Stimulated activated naive CD4-positive, alpha-beta T cell treated with Interleukin-2 at 50 U/mL for 16 hours (primary cell): ENCODE results near the gene GRIK5.
"Not testable (repeated sequence)": the region's sequence is repeated elsewhere in the genome, so short reads cannot be mapped to it uniquely, and the experiment has no call there.

Experiments used
- DNase-seq: peaks from one replicate; lab custom pipeline; 2025; lab: John Stamatoyannopoulos, UW

Gene GRIK5

DNA sequence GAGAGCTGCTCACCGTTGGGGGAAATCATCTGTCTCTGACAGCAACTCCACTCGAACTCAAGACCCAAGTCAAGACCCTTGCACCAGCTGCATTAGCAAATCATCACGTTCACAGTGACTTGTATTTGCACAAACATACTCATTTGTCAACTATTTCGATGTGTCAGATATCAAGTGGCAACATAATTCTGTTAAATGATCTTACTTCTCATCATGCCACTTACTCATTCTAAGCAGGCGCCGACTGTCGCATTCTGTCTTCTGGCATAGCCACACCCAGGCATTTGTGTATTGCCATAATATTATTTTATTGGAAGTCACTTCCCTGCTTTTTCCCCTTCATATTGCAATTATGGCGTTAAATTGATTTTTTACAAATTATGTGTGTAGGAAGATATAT lies 53.0 kb downstream of the GRIK5 start:
- DNase-seq, result no peak

DNA sequence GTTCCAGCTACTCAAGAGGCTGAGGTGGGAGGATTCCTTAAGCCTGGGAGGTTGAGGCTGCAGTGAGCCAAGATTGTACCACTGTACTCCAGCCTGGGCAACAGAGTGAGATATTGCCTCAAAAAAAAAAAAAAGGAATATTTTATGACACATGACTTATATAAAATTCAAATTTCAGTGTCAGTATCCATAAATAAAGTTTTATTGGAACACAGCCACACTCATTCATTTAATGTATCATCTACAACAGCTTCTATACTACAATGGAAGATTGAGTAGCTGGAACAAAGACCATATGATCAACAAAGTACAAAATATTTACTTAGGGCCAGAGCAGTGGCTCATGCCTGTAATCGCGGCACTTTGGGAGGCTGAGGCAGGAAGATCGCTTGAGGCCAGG lies 57.3 kb downstream of the GRIK5 start:
- DNase-seq, result not testable (repeated sequence)

DNA sequence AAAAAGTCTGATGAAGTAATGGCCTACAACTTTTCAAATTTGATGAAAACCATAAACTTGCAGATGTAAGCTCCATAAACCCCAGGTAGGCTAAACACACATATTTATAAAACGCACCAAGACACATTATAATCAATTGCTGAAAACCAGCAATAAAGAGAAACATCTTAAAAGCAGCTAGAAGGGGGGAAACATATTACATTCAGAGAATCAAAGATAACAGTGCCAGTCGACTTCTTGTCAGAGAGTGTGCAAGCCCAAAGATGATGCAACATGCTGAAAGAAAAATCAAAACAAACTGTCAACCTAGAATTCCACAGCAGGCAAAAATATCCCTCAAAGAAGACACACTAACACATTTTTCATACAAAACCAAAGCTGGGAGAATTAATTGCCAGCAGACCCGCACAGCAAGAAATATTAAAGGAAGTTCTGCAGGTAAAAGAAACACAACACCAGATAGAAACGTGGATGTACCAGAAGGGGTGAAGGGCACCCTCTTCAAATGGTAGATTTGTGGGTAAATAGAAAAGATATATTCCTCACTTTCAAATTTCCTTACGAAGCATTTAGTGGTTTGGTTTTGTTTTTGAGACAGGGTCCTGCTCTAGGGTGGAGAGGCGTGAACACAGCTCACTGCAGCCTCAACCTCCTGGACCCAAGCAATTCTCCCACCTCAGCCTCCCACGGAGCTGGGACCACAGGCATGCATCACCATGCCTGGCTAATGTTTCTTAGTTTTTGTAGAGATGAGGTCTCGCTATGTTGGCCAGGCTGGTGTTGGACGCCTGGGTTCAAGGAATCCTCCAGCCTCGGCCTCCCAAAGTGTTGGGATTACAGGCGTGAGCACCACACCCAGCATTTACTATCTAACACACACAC lies 59.5 kb downstream of the GRIK5 start:
- DNase-seq, result no peak

DNA sequence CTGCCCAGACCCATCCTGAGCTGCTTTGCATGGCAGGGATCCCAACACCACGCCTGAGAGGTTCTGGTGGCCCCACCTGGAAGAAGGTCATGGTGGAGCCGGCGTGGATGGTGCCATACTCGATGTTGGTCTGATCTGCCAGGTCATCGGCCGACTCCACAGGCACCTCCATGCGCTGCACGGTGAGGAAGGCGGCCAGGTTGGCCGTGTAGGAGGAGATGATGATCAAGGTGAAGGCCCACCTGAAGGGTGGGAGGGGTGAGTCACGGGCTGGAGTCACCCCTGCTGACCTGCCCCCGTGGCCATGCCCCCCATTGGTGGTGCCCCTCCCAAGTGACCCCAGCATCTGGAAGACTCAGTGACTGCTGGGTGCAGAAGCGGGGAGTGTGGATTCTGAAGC lies 63.4 kb downstream of the GRIK5 start:
- DNase-seq, result no peak

DNA sequence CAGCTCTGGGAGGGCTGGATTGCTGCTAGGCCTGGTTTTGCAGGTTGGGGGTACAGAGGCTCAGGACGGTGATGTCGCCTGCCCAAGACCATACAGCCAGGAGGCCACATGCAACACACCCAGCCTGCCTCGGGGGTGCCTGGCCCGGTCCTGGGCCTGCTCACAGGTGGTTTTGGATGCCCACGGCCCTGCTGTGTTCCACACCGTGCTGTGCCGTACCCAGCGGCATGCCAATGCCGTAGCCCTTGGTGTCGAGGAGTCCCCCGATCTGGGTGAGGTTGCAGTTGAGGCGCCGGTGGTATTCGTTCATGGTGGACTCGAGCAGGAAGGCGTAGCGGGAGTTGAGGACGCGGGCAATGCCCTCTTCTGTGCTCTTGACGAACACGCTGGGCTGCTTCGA lies 64.5 kb downstream of the GRIK5 start:
- no peak for DNase-seq

DNA sequence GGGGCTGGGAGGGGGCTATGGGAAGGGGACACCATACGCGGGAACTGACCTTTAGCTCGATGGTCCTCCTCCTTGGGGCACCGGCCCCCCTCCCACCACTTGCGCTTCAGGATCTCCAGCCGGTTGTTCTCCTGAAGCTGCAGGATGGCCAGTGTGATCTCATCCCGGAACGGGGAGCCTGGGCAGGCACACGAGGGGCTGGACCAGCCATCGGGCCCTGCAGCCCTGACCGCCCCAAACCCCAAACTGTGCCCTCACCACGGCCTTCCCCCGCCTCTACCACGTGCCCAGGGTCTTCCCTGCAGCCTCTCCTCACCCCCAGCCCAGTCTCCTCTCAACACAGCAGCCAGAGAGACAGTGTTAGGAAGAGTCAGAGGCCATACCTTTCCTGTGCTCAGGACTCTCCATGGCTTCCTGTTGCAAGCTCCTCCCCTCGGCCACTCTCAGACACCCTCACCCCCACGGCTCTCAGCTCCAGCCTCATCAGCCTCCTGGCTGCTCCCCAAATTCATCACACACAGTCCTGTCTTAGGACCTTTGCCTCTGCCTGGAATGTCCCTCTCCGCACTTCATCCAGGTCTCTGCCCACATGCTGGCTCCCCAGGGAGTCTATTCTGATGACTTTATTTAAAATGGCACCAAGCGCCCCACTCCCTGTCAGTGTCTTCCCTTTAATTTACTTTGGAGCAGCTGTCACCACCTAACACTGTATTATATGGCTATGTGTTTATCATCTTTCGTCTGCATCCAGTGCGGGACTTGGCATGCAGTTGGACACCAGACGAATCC lies 66.3 kb downstream of the GRIK5 start:
- no peak for DNase-seq

DNA sequence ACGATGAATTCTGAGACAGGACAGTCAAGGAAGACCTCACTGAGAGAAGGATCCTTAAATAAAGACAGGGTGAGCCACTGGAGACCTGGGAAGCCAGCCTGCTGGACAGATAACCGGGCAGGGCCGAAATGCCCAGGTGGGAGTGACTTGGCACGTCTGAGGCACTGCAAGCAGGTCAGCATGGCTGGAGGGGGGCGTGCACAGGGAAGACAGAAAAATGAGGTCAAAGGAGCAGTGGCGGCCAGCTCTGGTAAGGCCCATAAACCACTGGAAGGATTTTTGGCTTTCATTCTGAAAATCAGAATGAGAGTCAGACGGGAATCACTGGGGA lies 70.2 kb downstream of the GRIK5 start:
- DNase-seq, result no peak

DNA sequence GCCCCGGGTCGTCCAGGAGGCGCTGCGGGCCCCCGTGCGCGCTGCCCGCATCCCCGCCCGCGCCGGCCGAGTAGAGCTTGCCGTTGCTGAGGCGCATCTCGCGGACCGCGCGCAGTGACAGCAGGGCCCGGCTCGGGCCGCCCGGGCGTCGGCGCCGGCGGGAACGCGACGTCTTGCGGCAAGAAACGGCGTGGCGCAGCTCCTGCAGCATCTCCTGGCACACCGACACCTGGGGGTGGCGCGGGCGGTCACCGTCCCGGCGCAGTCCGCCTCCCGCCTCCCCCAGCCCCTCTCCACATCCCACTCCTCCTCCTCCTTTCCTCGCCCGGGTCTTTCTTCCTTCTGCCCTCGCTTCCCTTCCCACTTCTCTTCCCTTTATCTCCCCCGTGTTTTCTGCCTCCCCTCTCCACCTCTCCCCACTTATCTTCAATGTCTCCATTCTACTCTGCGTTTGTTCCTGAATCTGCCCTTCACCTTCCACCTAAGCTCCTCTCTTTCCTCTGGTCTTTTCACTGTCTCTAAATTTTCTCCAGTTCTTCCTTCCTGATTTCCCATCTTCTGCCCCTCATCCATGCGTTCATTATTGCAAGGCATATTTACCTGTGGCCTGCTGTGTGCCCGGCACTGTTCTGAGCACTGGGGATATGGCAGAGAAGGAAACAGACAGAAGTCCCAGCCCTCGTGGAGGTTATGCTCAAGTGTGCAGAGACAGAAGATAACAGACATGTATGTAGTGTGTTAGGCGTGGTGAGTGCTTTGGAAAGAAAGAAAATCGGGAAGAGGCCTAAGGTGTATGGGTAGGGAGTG lies 70.7 kb downstream of the GRIK5 start:
- DNase-seq, result no peak

DNA sequence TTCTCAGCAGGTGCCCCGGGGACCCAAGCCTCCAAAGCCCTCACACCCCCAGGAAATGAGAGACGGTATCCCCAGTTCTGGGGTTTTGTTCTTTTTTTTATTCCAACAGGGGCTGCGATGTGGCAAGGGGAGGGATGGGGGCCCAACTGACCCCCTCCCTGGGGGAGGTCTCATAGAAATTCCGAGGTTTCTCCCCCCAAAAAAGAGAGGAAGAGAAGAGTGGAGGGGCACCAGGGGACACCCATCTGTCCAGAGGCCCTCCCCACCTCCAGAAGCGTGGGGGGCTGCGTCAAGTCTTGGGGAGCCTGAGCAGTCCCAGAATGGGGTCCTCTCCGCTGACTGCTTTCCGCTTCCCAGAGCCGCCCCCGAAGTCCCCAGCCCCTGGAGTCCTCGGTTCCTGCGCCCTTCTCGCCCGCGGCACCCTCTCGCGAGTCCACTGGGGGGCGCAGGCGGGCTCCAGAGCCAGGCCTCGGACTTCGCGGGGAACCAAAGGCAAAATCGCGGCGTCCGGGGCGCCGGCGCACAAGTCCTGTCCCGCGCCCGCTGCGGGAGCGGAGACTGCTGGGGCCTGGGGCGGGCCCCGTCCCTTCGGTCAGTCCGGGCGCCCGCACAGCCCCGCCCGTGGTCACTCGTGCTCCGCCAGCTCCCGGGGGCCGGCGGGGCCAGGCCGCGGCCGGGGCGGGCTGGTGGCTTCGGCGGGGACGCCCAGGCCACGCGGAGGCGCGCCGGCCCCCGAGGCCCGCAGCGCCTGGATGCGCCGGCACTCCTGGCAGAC lies 71.6 kb downstream of the GRIK5 start:
- peak; percentile 8 for DNase-seq

DNA sequence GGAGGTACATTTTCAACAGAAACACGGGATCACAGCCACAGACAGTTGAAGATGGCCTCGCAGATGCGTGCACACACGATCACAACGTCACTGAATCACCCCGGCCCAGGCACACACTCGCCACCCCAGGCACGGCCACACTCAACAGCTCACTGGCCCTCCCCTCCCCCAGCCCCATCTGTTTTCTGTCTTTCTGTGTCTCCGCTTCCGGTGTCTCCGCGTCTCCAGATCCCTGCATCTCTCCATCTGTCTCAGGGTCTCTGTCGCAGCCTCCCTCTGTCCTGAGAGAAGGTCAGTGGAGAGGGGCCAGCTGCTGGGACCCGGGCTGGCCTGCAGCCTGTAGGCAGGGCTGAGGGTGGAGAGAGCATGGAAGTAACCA lies 72.2 kb downstream of the GRIK5 start:
- no peak for DNase-seq

DNA sequence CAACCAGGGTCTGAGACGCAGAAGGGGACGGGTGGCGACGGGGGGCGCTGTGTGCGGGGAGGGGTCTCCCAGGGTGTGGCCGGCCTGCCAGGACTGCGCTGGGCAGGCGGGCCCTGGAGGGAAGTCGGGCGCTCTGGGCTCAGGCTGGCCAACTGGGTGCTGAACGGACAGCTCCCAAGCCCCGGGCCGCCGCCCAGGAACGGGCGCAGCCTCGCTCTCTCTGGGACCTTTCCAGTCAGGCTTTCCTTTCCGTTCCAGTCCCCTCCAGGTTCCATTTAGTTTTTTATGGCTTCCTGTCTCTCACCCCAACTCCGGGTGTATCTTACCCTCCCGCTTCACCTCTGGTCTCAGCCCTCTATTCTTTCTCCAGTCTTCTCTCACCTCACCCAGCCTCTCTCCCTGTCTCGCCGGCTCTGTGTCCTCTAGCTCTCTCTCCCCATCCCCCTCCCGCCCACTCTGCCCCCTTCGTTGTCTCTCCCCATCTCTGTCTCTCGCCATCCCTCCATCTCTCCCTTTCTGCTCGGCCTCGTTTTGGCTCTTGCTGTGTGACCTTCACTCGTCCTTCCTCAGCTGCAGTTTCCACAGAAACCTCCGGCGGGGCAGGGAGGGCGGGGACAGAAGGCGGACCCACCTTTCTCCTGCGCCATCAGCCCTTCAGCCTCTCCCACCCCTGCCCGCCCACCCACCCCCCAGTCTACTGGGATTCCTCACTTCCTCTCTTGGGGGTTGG lies 72.7 kb downstream of the GRIK5 start:
- no peak for DNase-seq

DNA sequence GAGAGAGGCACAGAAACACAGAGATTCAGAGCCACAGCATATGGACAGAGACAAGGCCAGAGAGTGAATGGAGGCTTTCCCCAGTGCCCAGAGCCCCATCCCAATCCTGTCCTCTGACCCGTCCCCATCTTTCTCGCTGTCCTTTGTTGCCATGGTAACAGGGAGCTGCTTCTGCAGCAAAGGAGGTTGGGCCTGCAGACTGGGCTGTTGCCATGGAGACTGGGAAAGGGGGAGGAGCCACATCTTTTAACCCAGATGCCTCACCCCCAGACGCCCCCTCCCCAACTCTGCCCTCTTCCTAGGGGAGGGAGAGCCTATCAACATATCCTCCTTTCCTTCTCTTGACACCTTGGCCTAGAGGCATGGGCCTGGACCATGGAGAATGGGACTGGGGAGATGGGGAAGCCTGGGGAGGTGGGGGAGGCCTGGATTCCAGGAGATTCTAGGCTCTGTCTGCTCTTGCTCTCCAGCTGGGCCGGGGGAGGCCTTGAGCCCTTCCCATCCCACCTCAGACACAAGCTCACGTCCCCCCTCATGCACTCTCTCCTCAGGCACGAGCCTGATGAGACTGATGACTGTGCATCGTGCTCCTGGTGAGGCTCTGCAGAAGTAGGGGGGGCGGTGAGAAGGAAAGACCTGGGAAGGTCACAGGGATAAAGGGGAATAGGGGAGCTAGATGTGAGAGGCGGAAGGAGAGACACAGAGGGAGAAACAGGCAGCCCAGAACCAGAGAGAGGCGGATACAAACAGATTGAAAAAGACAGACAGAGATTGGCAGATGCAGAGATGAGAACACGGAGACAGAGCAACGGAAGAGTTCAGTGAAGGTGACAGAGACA lies 73.8 kb downstream of the GRIK5 start:
- DNase-seq, result no peak

DNA sequence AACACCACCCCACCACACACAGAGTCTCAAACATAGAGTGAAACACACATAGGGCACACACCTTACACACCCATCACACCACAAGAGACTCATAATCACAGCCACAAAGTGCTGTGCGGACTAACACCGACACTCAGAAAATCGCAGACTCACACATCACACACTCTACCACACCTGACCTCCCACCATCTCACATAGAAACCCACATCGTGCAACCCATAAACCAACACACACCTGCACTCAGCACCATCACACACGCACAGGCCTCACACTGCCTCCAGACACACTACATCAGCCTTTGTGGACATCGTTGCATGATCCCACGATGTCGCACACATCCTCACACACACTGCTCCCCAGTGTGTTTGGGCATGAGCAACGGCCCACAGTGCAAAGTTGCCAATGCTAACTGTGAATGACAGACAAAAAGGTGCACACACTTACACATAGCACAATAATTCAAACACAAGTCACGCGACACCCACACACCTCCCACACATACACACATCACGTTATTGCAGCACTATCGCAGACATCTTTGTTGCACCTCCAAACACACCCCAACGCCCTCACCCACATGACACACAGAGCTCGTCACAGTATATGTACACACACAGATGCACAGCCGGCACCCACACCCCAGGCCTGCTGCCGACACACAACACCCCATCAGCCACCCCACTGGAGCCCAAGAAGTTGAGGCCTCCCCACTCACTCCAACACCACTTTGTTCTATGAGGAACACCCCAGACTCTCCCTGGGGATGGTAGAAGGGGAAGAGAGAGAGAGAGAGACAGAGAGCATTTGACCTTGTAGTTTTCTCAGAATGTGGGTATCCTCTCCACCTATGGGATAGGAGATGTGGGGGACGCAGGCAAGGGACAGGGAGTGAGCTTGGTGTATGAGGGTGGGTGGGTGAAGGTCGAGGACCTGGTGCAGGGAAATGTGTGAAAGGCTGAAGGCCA lies 74.7 kb downstream of the GRIK5 start:
- no peak for DNase-seq

DNA sequence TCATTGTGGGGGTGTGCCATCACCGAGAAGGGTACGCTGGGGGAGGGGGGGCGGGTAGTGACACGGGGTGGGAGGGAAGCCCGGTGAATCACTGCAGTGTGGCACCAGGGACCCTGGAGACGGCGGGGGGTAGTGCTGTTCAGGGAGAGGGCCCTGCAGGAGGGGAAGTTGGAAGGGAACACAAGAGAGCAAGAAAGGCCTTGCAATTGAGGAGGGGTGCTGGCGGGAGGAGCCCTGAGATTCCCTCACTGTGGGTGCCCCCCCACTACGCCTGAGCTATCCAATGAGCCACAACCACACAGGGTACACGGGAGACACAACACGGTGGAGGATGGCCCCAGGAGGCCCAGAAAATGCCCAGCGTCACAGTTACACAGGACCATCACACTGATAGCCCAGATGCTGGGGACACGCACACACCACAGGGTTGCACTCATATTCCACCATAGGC lies 75.5 kb downstream of the GRIK5 start:
- DNase-seq, result peak; percentile 29

DNA sequence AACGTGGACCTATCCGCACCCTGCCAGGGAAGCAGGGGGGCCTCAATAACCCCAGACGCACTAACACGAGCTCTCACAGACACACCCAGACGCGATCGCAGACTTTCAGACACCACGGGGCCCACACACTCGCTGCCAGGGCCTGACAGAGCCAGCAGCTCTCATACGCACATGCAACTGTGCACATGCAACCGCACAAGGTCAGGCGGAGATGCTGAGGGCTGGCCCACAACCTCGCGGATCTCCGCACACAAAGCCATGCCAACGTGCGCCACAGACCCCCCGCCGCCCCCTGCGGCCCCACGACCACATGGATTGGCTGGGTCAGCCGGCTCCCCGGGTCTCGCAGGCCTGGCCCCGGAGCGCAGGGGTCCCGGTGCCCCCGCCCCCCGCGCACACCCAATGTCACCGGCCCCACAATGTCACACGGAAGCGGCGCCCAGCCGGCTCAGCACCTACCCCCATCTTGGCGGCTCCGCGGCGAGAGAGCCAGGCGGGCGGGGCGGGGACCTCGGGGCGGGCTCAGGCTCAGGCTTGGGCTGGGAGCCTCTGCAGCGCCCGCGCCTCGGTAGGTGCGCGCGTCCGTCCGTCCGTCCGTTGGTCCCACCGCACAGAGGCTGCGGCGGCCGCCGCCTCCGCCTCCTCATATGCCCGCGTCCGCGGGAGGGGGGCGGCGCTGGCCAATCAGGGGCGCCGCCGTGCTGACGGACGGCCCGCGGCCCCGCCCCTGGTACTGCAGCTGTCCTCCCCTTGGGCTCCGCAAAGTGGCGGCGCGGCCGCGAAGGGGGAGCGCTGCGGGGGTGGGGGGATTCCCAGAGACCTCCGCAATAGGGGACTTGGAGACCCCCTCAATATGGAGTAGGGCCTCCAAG lies 76.2 kb downstream of the GRIK5 start, which contains the start of gene ATP1A3:
Gene ATP1A3 (minus strand): TSS at position 619 of the 872 bp plus-strand sequence. CDS start 154 bp downstream, at position 465.
- DNase-seq, result peak; percentile 57

DNA sequence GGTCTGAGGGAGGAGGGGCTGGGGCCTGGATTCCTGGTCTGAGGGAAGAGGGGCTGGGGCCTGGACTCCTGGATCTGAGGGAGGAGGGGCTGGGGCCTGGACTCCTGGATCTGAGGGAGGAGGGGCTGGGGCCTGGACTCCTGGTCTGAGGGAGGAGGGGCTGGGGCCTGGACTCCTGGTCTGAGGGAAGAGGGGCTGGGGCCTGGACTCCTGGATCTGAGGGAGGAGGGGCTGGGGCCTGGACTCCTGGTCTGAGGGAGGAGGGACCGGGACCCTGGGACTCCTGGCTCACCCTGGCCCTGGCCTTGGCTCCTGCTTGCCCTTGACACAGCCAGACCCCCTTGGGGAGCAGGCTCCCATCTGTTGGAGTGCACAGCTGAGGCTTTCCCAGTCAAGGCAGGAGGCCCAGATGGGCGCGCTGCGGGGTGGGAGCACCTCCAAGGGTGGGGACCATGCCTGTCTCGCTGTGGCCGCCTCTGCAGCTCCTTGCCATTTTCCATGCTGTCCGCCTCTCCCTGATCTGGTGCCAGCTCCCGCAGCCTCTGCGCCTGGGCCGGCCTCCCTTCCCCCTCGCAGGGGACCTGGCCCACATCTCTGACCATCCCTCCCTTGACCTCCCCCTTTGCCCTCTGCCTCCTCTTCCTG lies 78.0 kb downstream of the GRIK5 start:
- DNase-seq, result not testable (repeated sequence)

DNA sequence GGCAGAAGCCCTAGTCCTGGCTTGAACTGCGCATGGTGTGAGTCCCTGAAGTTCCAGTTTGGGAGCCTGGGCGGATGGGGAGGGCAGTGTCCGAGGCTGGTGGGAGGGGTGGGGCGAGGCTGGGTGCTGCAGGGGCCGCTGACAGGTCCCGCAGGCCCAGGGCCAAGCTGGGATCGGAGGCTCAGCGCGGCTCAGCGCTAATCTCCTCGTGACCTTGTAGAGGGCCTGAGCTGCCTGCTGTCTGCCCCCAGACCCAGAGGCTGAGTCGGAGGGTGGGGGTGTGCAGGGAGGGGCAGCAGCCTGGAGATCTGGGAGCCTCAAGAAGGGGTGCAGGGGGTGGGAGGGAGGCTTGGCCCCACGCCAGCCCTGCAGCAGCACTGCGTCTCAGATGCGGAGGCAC lies 79.0 kb downstream of the GRIK5 start:
- DNase-seq, result no peak
